Prostate gland (tissue), 2 donors: ENCODE measurements around the gene CCDC18.

Source experiments
- CTCF ChIP-seq, 4 experiments: fragments of 200-600 bp in 2 of 4; fragments of 450-650 bp in 2 of 4; sonication (generic) in 2 of 4; IDR thresholded peaks; 1 replicate in 3 of 4; 2 replicates in 1 of 4; pipeline ENCODE4 v1.5.1; 2016 to 2019; ENCODE audit warnings: antibody characterized with exemption in 4 of 4, mild to moderate bottlenecking in 2 of 4, moderate library complexity in 2 of 4
- POLR2A ChIP-seq: fragments of 450-650 bp; IDR thresholded peaks from one replicate; pipeline ENCODE4 v1.6.1; 2016; ENCODE audit warnings: antibody characterized with exemption, mild to moderate bottlenecking
- POLR2AphosphoS5 ChIP-seq: sonication (generic); formaldehyde crosslinking; IDR thresholded peaks from one replicate; pipeline ENCODE4 v1.6.1; 2017; ENCODE audit warnings: antibody characterized with exemption

GRCh38 chr1:93200086-93200620 lies 19.6 kb downstream of the CCDC18 start:
- no peak for TF ChIP-seq POLR2A
- TF ChIP-seq CTCF (IDR thresholded peaks at IDR 0.05) = no peak
- no peak for TF ChIP-seq POLR2AphosphoS5
